Neural crest cell (in vitro differentiated cells): ENCODE data around the gene C2CD2. TPM values are rescaled to one million over a fixed set of nuclear protein-coding genes. Genes with fewer than 3 reads are reported as not detected.
"Not testable (repeated sequence)": the region's sequence is repeated elsewhere in the genome, so short reads cannot be mapped to it uniquely, and the experiment has no call there.

ENCODE experiments used
- DNase-seq: peaks from one replicate; pipeline ENCODE4 v3.0.0; 2021; ENCODE audit warnings: low read depth, mixed read lengths, low spot score
- H3K27ac Mint-ChIP-seq: one replicate; pipeline ENCODE4 v1.8.0; 2021; ENCODE audit warnings: mild to moderate bottlenecking, mixed read lengths; ENCODE audit not compliant: unreplicated experiment
- H3K27me3 Mint-ChIP-seq: 2 replicates; pipeline ENCODE4 v1.8.0; 2021; ENCODE audit warnings: low read depth, mild to moderate bottlenecking, mixed read lengths
- H3K36me3 Mint-ChIP-seq: 2 replicates; pipeline ENCODE4 v1.8.0; 2021; ENCODE audit warnings: low read depth, mild to moderate bottlenecking, mixed read lengths
- H3K4me1 Mint-ChIP-seq: 2 replicates; pipeline ENCODE4 v1.8.0; 2021; ENCODE audit warnings: mixed read lengths
- H3K4me3 Mint-ChIP-seq: one replicate; pipeline ENCODE4 v1.8.0; 2021; ENCODE audit warnings: mild to moderate bottlenecking, mixed read lengths
- H3K9me3 Mint-ChIP-seq: 2 replicates; pipeline ENCODE4 v1.8.0; 2021; ENCODE audit warnings: mixed read lengths
- CTCF ChIP-seq: fragments of 200-600 bp; sonication (generic); conservative IDR thresholded peaks from 2 replicates; pipeline ENCODE4 v1.5.0; 2021; ENCODE audit warnings: antibody characterized with exemption, mild to moderate bottlenecking
- total RNA-seq: library from RNA; stranded (reverse); gene quantifications from 2 replicates; pipeline ENCODE4 v1.2.1, GENCODE V29; 2021

C2CD2 gene
- total RNA-seq, 1 donor from 2014 or later: 13.0 TPM

GRCh38 chr21:41997657-41998056 is 43.8 kb upstream of the C2CD2 start:
- H3K4me1 Mint-ChIP-seq: no peaks in the 10 kb centered on the region
- no peak overlapping the region for H3K27ac Mint-ChIP-seq
- H3K9me3 Mint-ChIP-seq: peaks cover 15% of the 10 kb centered on the region
- TF ChIP-seq CTCF: no peak
- peaks cover 56% of the 10 kb centered on the region for H3K36me3 Mint-ChIP-seq
- no peak overlapping the region for H3K4me3 Mint-ChIP-seq
- no peaks in the 10 kb centered on the region for H3K27me3 Mint-ChIP-seq
- DNase-seq: no peak

GRCh38 chr21:41995577-41995976 is 41.8 kb upstream of the C2CD2 start:
- peaks cover 56% of the 10 kb centered on the region for H3K36me3 Mint-ChIP-seq
- no peaks in the 10 kb centered on the region for H3K27me3 Mint-ChIP-seq

GRCh38 chr21:41994613-41995012 is 40.8 kb upstream of the C2CD2 start:
- H3K4me3 Mint-ChIP-seq, H3K27me3 Mint-ChIP-seq, H3K4me1 Mint-ChIP-seq, H3K27ac Mint-ChIP-seq, DNase-seq: not testable (repeated sequence)
- Mint-ChIP-seq H3K9me3 (peaks cover 15% of the 10 kb centered on the region), H3K36me3 (peaks cover 53% of the 10 kb centered on the region)

More at GRCh38 chr21:41995577-41995976, 41.8 kb upstream of the C2CD2 start:
- no peak for DNase-seq
- Mint-ChIP-seq H3K27ac (no peak overlapping the region), H3K4me1 (no peaks in the 10 kb centered on the region), H3K9me3 (peaks cover 15% of the 10 kb centered on the region), H3K4me3 (no peak overlapping the region)
- TF ChIP-seq CTCF: no peak

- no peaks in the 10 kb centered on the region for H3K4me1 Mint-ChIP-seq
- no peak overlapping the region for H3K4me3 Mint-ChIP-seq
- H3K27me3 Mint-ChIP-seq: no peaks in the 10 kb centered on the region
- peaks cover 49% of the 10 kb centered on the region for H3K36me3 Mint-ChIP-seq
- peaks cover 15% of the 10 kb centered on the region for H3K9me3 Mint-ChIP-seq
- no peak overlapping the region for H3K27ac Mint-ChIP-seq
- no peak for TF ChIP-seq CTCF
- no peak for DNase-seq
These were observed 39.9 kb upstream of the C2CD2 start for GRCh38 chr21:41993744-41994143.

- Mint-ChIP-seq H3K4me3 (no peak overlapping the region), H3K36me3 (peaks cover 41% of the 10 kb centered on the region), H3K27ac (no peak overlapping the region), H3K4me1 (no peaks in the 10 kb centered on the region), H3K27me3 (no peaks in the 10 kb centered on the region), H3K9me3 (peaks cover 15% of the 10 kb centered on the region)
- DNase-seq: no peak
- TF ChIP-seq CTCF: no peak
These were observed 38.8 kb upstream of the C2CD2 start for GRCh38 chr21:41992576-41992975.

GRCh38 chr21:41991659-41992058 is 37.8 kb upstream of the C2CD2 start:
- Mint-ChIP-seq H3K4me3 (no peak overlapping the region), H3K36me3 (peaks cover 39% of the 10 kb centered on the region), H3K9me3 (peaks cover 13% of the 10 kb centered on the region), H3K27ac (no peak overlapping the region), H3K4me1 (no peaks in the 10 kb centered on the region), H3K27me3 (no peaks in the 10 kb centered on the region)
- TF ChIP-seq CTCF: no peak
- no peak for DNase-seq
